Renal cortex interstitium (tissue), 11 donors: ENCODE measurements around the gene CPLX3. TPM values are rescaled to one million over a fixed set of nuclear protein-coding genes. Genes with fewer than 3 reads are reported as not detected.

Experiments used
- DNase-seq, 11 donors: peaks; one replicate each; pipeline ENCODE4 v3.0.0-alpha.2; 2013; ENCODE audit warnings: low read depth in 9 of 11, low spot score in 4 of 11; ENCODE audit errors: extremely low read depth in 1 of 11
- polyA plus RNA-seq, 3 donors: library from polyadenylated mRNA; unstranded; fragments of 120-200 nt; gene quantifications; one replicate each; pipeline ENCODE4 v1.2.1, GENCODE V29; 2013; ENCODE audit not compliant: insufficient read length in 3 of 3

The CPLX3 gene
- polyA plus RNA-seq, 3 donors: not detected

- no peak for DNase-seq
Observed at GRCh38 chr15:74787251-74788041, 39.0 kb upstream of the CPLX3 start.

- no peak for DNase-seq
Observed at GRCh38 chr15:74788042-74788682, 38.3 kb upstream of the CPLX3 start.

GRCh38 chr15:74788683-74789151 lies 37.7 kb upstream of the CPLX3 start:
- DNase-seq: no peak

- DNase-seq: no peak
Observed at GRCh38 chr15:74789171-74789631, 37.2 kb upstream of the CPLX3 start.

GRCh38 chr15:74789741-74790079 lies 36.7 kb upstream of the CPLX3 start:
- DNase-seq: no peak

GRCh38 chr15:74790080-74790916 lies 36.1 kb upstream of the CPLX3 start:
- no peak for DNase-seq

GRCh38 chr15:74791007-74791406 lies 35.4 kb upstream of the CPLX3 start:
- DNase-seq: no peak

GRCh38 chr15:74791667-74792066 lies 34.8 kb upstream of the CPLX3 start:
- DNase-seq: no peak

- DNase-seq: no peak
Observed at GRCh38 chr15:74792227-74793016, 34.0 kb upstream of the CPLX3 start.

GRCh38 chr15:74793135-74794028 lies 33.0 kb upstream of the CPLX3 start:
- DNase-seq: no peak

- no peak for DNase-seq
Observed at GRCh38 chr15:74794248-74794969, 32.0 kb upstream of the CPLX3 start.

GRCh38 chr15:74794970-74795349 lies 31.5 kb upstream of the CPLX3 start:
- no peak for DNase-seq

GRCh38 chr15:74795966-74796625 lies 30.3 kb upstream of the CPLX3 start:
- no peak for DNase-seq

GRCh38 chr15:74798388-74799254 lies 27.8 kb upstream of the CPLX3 start:
- DNase-seq: no peak

GRCh38 chr15:74799255-74799855 lies 27.1 kb upstream of the CPLX3 start:
- DNase-seq: no peak
